NK-92 (cell line): ENCODE results near the gene ZNF487.

Experiments used
- DNase-seq: peaks from one replicate; lab custom pipeline; 2025; ENCODE audit not compliant: unreplicated experiment; lab: John Stamatoyannopoulos, UW

The ZNF487 gene

DNA sequence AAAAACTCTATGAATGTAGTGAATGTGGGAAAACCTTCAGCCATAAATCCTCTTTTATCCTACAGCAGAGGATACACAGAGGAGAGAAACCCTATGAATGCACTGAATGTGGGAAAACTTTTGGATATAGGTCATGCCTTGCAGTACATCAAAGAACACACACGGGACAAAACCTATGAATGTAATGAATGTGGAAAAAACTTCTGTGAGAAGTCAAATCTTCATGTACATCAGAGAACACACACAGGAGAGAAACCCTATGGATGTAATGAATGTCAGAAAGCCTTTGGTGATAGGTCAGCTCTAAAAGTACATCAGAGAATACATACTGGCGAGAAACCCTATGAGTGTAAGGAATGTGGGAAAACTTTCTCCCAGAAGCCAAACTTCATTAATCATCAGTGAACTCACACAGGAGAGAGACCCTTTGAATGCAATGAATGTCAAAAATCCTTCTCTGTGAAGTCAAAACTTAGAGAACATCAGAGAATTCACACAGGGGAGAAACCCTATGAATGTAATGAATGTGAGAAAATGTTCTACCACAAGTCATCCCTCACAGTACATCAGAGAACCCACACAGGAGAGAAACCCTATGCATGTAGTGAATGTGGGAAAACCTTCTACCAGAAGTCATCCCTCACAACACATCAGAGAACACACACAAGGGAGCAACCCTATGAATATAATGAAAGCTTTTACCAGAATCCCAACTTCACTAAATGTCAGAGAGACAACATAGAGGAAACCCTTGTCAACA is 45.6 kb downstream of the ZNF487 start:
- DNase-seq, result no peak

DNA sequence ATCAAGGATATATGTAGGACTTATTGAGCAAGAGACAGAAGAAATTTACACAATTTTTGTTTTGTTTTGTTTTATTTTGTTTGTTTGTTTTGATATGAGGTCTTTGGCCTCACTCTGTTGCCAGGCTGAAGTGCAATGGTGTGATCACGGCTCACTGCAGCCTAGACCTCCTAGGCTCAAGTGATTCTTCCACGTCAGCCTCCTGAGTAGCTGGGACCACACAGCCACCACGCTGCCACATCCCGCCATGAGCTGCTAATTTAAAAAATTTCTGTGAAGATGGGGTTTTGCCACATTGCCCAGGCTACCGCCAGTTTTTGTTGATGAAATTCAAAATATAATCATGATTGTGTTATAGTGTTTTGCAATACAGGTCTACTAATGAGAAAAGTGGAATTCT is 54.9 kb downstream of the ZNF487 start:
- no peak for DNase-seq

DNA sequence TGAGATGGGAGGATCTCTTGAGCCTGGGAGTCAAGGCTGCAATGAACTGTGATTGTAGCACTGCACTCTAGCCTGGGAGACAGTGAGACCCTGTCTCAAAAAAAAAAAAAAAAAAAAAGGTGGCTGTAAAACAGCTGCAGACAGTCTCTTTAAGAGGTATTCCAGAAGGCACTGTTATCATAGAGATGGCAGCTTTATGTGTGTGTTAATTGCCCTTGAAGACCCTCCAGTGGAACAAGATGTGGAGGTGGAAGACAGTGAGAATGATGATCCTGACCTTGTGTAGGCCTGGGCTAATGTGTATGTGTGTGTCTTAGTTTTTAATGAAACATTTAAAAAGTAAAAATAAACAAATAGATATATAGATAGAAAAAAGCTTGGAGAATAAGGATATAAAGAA is 66.0 kb downstream of the ZNF487 start:
- DNase-seq, result no peak

DNA sequence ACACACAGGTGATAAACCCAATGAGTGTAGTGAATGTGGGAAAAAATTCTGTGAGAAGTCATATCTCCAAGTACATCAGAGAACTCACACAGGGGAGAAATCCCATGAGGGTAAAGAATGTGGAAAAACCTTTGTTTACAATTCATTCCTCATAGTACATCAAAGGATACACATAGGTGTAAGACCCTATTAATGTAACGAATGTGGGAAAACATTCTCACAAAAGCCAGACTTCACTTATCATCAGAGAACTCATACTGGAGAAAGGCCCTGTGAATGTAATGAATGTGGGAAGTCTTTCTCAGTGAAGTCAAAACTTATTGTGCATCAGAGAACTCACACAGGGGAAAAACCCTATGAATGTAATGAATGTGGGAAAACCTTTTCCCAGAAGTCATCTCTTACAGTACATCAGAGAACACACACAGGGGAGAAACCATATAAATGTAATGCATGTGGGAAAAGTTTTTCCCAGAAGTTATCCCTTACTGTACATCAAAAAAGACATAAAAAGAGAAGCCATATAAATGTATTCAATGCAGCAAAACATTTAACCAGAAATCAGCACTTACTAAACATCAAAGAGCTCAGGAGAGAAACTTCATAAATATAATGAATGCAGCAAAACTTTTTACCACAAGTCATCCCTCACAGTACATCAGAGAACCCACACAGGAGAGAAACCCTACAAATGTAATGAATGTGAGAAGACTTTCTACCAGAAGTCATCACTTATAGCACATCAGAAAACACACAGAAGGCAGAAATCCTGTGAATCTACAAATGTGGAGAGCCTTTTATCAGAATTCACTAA is 87.7 kb downstream of the ZNF487 start:
- no peak for DNase-seq
